ENCODE results near the gene SLC1A2.

The SLC1A2 gene

GRCh38 chr11:35347921-35348331 is 71.4 kb downstream of the SLC1A2 start:
- no peak for DNase-seq

- no peak for DNase-seq
Observed at GRCh38 chr11:35347173-35347878, 72.0 kb downstream of the SLC1A2 start.

- no peak for DNase-seq
Observed at GRCh38 chr11:35346472-35347156, 72.7 kb downstream of the SLC1A2 start.

GRCh38 chr11:35344681-35345574 is 74.4 kb downstream of the SLC1A2 start:
- no peak for DNase-seq

GRCh38 chr11:35343033-35343598 is 76.2 kb downstream of the SLC1A2 start:
- no peak for DNase-seq

DNA sequence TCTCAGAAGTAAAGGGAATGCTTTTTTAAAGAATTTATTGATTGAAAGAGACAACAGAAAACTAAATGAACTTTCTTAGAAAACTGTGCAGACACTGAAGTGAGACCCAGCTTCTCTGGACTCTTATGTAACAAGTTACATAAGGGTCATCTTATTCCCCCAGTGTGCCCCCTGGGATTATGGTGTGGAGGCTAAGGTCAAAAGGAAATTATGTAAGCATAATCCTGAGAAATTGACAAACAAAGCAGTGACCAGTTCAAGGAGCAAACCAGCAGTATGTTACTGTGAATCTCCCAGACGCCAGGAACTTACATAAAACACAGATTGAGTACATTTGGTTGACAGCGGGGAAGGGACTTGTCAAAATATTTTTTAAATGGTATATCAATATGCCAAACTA is 78.6 kb downstream of the SLC1A2 start:
- DNase-seq, result no peak

DNA sequence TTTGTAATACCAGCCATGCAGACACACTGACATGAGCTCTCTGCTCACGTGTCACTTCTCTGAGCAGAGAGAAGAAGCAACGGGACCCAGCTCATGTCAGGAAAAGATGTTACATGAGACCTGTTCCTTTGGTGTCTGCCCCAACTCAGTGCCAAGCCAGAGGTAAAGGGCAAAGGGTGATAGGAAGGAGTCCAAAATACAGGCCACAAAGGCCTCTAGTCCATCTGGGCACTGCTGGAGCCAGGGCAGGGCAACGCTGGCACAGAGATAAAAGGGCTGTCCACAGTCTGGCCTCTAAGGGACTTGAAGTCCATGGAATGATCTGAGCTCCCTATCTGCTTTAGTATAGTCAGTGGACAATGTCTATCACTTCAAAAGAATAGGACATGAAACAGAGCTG is 79.3 kb downstream of the SLC1A2 start:
- no peak for DNase-seq

DNA sequence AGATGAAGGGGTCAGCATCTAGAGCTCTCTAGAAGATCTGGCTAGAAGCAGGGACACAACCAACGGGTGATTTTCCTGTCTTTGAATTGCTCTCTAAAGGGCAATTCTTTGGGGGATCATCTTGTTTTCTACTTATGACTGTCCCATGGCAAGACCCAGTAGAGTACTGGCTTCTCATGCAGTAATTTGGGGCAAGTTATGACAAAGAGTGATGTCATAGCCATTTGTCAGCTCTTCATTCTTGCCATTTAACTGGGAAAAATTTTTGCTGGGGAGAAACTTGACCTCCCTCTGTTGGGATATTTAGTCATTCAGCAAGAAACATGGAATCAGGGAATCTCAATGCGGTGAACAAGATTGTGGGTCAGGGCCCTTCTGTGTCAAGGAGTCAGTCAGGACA is 80.4 kb downstream of the SLC1A2 start:
- DNase-seq, result no peak

- no peak for DNase-seq
Observed at GRCh38 chr11:35337914-35338305, 81.4 kb downstream of the SLC1A2 start.

GRCh38 chr11:35337136-35337913 is 82.0 kb downstream of the SLC1A2 start:
- no peak for DNase-seq

DNA sequence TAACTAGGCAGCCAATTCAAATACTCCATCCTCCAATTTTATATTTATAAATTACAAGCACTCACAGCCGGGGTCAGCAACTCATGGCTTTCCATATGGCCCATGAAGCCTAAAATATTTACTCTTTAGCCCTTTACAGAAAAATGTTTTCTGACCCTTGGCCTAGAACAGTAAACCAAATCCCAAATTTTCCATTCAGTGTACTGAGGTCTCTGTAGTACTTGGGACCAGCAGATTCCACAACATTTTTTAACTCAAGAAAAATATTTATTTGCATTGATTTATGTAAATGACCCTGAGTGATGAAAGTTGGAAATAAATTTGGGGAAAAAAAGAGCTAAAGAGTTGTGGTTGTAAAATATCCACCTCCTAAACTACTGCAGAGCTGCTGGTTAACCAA is 82.6 kb downstream of the SLC1A2 start:
- DNase-seq, result no peak

DNA sequence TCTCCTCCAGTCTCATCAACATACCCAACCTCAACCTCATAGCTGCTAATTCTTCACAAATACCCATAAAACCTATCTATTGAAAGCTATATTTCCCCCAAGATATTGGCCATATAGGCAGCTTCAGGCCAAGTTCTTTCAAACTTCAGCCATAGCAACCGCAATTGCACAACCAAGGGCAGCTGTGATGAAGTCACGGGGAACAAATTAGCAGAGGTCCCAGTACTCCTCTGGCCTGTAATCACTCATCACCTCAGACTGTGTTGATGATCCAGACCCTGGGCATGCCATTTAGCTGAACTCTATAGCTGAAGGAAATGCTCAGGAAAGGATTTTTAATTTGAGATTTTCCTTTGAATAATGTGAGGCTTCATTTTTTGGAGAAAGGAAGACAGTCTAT is 84.1 kb downstream of the SLC1A2 start:
- no peak for DNase-seq

DNA sequence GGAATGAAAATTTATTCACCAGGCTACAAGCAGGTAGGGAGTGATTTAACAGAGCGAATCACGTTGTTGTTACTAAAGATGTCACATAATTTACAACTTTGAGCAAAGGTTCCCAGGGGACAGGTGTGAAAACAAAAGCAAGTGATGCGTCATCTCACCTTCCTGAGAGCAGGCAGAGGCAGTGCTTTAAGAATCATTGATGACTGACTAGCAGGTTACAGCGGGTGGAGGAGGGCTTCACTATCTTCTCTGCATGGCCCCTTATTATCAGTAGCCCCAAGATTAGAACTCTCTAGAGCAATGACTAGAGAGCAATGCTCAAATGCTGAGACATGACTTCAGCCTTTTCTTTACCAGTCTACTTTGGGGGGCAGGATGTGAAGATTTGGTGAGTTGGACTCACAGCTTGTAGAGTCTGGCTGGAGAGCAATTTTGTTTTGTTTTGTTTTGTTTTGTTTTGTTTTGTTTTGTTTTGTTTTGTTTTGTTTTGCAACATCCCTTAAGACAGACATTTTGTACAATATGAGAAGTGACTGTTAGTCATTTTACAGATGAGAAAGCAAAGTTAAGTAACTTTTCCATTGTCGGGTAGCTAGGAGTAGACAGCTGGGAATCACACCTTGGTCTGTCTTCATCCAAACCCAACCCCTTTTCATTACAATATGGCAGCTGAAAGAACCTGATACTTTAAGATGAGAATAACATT is 84.8 kb downstream of the SLC1A2 start:
- DNase-seq, result no peak

DNA sequence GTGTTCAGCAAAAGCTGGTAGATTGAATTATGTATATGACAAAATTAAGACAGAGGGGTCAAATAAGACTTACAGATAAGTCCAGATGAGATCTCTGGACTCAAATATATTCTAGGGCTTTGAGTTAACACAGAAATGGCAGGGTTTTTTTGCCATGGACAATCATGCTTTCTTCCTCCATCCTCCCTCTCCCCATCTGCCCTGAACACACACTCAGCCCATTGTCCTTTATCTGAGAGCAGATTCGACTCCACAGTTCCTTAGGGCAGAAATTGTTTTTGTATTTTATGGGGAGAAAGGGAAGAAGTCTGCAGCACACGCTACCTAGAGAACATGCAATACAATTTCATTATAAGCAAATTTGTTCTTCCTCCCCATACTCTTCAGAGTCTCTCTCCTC is 86.8 kb downstream of the SLC1A2 start:
- no peak for DNase-seq

DNA sequence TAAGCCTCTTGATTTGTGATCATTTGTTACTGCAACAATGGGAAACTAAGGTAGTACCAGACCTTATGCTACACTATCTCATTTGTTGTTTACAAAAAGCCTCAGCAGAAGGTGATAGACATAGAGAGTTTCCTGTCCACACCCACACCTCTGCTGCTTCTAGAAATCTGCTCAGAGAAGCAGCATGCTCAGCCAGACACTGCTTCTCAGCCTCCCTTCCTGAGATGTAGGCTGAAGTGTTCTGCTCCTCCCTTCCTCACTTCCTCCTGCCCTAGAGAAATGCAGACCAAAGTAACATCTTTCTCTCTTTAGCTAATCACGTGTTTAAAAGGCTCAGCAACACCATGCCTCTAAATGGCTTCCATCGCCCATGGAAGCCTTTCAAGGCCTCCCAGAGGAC is 88.4 kb downstream of the SLC1A2 start:
- DNase-seq, result no peak

- DNase-seq, result no peak
Observed at GRCh38 chr11:35330156-35330889, 89.0 kb downstream of the SLC1A2 start.

- no peak for DNase-seq
Observed at GRCh38 chr11:35327829-35328228, 91.5 kb downstream of the SLC1A2 start.

- DNase-seq, result no peak
Observed at GRCh38 chr11:35326266-35326879, 93.0 kb downstream of the SLC1A2 start.

GRCh38 chr11:35324981-35325380 is 94.4 kb downstream of the SLC1A2 start:
- no peak for DNase-seq

DNA sequence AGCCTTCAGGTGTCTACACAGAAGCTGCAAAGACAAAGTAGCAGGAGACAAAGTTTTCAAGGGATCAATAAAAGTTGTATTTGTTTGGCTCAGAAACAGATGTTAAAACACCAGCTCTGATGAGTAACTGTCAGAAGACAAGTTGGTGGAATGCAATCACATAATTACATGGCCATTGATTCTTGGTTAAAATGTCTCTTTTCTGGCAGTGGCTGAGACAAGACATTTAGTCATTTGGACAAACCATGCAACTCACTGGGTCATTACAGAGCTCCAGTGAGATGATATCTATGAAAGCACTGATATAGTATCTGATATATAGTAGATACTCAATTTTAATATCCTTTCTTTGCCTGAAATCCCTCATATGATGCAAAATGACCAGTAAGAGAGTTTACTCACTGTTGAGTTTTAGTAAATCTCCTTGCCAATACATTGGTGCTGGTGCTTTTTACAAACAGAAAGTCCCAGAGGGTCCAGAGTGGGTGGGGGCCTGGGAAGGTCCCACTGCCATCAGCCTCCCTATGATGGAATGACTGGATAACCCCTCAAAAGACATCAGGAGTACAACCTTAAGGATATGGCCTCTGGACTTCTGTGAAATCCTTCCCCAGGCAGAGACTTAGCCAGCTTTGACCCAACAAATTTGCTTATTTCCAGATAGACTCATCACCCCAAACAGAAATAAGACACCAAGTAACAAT is 95.0 kb downstream of the SLC1A2 start:
- no peak for DNase-seq

Measured in NCI-H1105 treated with DMSO at 0.1 percent for 48 hours (cell line).